NCI-H1436 (cell line): ENCODE data around the gene ANXA6.
A peak's percentile ranks its signal among the peaks of the same experiment; 100 is the strongest.

Experiments used
- DNase-seq: peaks from one replicate; lab custom pipeline; 2025; lab: John Stamatoyannopoulos, UW

Gene ANXA6

GRCh38 chr5:151080613-151081430 lies 76.8 kb downstream of the ANXA6 start, which contains the start of gene TNIP1:
Gene TNIP1, minus strand, starts transcription at chr5:151081034. Its CDS starts 15,939 bp downstream, at chr5:151065095.
- DNase-seq: peak; percentile 77

- no peak for DNase-seq
These were observed 77.6 kb downstream of the ANXA6 start for GRCh38 chr5:151079838-151080612.

DNA sequence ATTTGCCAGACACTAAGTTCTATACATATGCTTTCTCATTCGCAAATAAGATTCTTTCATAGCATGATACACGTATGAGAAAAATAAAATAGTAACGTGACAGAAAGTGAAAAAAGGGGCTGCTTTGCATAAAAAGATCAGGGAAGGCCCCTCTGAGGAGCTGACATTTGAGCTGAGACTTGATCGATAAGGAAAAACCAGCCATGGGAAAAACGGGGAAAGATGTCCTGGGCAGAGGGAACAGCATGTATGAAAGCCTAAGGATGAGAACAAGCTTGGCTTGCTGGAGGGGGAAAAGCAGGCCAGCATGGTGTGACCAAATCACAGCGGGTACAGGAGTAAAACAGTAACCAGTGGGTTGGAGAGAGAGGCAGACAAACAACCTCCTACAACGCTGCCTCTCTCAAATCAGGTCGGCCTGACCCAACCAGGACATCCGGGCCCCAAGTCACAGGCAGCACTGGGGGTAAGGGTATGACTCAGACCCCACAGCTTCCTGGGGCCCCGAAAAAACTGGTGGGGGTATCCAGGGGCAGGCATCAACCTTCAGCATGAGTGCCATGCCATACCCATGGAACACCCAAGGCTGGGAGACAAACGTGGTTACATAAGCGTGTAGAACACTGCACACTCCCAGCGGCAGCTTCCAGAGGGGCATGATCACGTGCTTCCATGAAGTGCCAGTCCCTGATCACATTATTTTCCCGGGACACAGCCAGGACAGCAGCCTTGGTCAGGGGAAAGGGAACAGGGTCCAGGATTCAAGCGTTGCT lies 78.9 kb downstream of the ANXA6 start:
- no peak for DNase-seq

DNA sequence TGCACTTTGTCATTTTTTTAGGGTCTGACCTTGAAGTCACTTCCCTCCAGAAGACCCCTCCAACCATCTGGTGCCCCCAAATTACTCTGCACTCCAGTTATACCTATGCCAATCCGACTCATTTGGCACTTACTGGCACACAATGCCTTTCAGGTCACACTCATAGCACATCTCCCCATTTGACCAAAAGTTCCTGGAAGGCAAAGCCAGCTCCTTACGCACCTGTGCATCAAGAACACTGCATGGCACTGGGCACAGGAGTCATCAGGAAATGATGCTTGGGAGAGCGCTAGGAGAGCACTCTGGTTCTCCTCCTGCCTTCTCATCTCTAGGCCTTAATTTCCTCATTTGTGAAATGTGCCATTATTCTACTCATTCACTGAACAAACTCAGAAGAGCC lies 79.6 kb downstream of the ANXA6 start:
- DNase-seq: no peak

- no peak for DNase-seq
These were observed 80.2 kb downstream of the ANXA6 start for GRCh38 chr5:151077419-151077818.

GRCh38 chr5:151076616-151077015 lies 81.0 kb downstream of the ANXA6 start:
- DNase-seq: no peak

DNA sequence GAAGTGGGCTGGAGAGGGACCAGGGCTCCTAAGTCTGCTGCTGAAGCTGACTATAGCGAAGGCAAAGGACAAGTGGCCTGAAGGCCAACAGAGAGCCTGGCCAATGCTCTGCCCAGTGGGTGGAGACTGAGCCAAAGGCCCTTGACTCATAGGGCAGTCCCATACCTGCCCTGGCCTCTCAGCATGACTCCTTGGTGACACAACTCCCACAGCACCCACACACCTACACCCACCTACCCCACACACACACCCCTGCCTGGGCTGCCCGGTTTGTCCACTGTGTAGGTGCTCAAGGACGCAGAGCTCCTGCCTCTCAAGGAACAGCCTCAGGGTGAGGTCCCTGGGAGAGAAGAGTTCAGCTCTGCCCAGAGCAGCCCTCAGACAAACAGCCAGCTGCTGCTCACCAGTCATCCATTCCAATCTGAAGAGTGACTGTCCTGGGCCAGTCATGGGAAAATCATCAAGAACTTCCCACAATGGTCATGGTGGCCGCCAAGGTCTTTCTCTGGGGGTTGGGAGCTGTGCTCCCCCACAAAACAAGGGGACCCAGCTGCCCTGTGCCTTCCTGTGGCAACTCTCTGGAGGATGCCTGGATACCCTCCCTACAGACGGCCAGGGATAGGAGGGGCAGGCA lies 81.8 kb downstream of the ANXA6 start:
- DNase-seq: no peak

DNA sequence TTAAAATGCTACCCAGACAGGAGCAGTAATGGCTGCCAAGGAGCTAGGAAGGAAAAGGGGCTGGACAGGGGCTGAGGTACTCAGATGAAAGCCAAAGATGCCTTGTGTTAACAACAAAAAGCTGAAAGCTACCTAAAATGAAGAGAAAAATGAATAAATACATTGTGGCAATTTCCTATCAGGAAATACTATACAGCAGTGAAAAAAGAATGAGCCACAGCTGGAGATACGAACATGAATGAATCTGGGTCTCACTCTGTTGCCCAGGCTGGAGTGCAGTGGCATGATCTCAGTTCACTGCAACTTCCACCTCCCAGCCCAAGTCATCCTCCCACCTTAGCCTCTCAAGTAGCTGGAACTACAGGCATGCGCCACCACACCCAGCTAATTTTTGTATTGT lies 83.0 kb downstream of the ANXA6 start:
- no peak for DNase-seq

GRCh38 chr5:151073280-151073679 lies 84.3 kb downstream of the ANXA6 start:
- DNase-seq: no peak

GRCh38 chr5:151072630-151073025 lies 85.0 kb downstream of the ANXA6 start:
- DNase-seq: no peak

- DNase-seq: no peak
These were observed 85.5 kb downstream of the ANXA6 start for GRCh38 chr5:151071848-151072629.

DNA sequence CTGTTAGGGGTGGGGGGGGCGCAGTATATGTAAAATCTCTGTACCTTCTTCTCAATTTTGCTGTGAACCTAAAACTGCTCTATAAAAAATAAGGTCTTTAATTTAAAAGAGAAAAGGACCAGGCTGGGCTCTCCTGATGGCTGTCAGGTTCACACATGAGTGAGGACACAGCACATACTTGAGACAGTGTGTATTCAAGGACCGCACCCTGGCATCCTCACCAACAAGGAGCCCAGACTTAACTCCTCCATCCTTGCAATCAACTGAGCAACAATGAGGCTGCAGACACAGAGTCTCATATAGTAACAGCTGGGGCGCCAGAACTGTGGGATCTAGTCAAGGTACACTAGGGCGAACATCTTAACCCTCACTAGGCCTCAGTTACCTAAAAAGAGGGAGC lies 86.6 kb downstream of the ANXA6 start:
- DNase-seq: no peak

GRCh38 chr5:151070449-151070848 lies 87.1 kb downstream of the ANXA6 start:
- DNase-seq: no peak

GRCh38 chr5:151068433-151069197 lies 89.0 kb downstream of the ANXA6 start:
- no peak for DNase-seq

DNA sequence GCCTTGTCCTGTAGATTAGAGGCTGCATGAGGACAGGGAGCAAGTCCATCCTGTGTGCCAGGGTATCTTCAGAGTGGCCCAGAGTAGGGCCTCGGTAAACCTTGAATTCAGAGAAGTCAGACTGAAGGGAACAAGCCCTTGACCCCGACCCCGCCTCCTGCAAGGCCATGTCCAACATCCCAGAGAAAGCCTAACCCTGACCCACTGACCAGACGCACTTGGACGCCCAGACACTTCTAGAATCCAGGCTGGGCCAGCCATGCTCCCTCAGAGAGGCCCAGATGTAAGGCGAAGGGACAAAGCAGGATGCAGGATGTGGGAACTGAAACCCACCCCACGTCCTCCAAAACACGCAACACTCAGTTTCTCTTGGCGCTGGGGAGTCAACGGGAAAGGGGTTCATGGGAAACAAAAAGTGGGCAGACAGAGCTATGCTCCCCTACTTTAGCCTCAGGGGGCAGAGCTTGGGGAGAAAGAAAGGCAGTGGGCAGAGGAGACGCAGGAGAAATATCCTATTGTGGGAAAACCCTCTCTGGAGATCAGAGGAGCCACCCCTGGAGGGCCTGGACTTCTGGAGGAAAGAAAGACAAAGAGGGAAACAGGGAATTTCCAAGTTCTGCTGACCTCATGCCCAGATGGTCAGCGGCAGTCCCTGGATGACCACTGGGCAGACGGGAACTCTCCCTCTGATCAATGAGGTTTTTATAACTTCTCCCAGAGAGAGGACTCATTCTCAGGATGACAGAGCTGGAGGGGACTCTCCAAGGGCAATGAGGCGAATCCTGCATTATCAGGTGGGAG lies 89.7 kb downstream of the ANXA6 start:
- no peak for DNase-seq

GRCh38 chr5:151066920-151067319 lies 90.7 kb downstream of the ANXA6 start:
- no peak for DNase-seq

DNA sequence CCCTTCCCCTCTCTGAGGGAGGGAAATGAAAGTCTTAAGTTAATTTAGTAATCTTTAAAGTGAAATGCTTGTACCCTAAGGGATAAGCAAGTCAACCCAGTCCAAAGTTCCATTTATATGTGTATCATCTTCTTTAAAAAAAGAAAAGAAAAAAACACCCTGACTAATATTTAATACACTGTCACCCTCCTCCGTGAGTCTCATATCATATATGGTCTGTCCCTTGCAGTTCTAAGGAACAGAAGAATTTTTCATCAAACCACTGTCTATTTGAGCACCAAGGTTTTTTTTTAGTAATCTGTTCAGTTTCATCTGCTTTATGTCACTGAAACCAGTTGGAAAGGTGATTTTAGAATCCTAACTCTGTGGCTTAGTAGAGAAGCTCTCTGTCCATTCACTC lies 92.0 kb downstream of the ANXA6 start:
- DNase-seq: no peak

DNA sequence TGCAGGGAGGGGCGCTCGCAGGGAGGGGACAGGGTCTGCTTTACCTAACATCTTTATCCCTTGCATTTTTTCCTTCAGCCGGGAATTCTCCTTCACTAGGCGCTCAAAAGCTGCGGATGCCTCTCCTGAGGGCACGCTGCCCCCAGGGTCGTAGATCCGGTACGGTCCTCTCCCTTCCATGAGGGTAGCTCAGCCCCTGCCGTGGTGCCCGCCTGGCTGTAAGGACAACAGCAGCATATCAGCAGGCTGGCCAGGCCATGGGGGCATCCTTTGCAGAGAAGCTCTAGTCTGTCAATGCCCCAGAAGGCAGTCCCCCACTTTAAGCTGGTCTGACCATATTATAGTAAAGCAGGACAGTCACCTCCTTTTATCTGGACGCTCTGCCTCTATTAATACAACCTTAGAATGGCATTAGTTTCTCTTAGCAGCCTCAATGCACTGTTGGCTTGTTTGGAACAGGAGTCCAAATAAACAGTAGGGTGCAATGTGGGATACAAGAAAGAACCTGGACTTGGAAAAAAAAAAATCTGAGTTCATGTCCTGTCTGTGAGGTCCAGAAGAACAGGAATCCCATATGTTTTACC lies 92.6 kb downstream of the ANXA6 start:
- DNase-seq: no peak
